ENCODE data around the gene EVI5. TPM values are rescaled to one million over a fixed set of nuclear protein-coding genes. Genes with fewer than 3 reads are reported as not detected.

The EVI5 gene
- total RNA-seq, 1 donor from 2014 or later: 52.6 TPM

GRCh38 chr1:92495392-92496063 is 289.4 kb downstream of the EVI5 start:
- Mint-ChIP-seq H3K9me3 (ENCODE audit: unreplicated experiment) (peaks cover 5% of the 10 kb centered on the region), H3K27me3 (ENCODE audit: unreplicated experiment) (peaks cover 45% of the 10 kb centered on the region), H3K27ac (ENCODE audit: unreplicated experiment) (no peak overlapping the region), H3K4me1 (ENCODE audit: unreplicated experiment) (no peaks in the 10 kb centered on the region), H3K36me3 (ENCODE audit: unreplicated experiment) (no peaks in the 10 kb centered on the region), H3K4me3 (ENCODE audit: unreplicated experiment) (no peak overlapping the region)
- no peak for TF ChIP-seq CTCF (IDR thresholded peaks at IDR 0.05)
- DNase-seq (ENCODE audit: extremely low spot score, unreplicated experiment): no peak

GRCh38 chr1:92494485-92495141 is 290.3 kb downstream of the EVI5 start:
- TF ChIP-seq CTCF (IDR thresholded peaks at IDR 0.05): no peak
- no peak overlapping the region for H3K27ac Mint-ChIP-seq (ENCODE audit: unreplicated experiment)
- H3K9me3 Mint-ChIP-seq (ENCODE audit: unreplicated experiment): peaks cover 5% of the 10 kb centered on the region
- DNase-seq (ENCODE audit: extremely low spot score, unreplicated experiment): no peak
- H3K27me3 Mint-ChIP-seq (ENCODE audit: unreplicated experiment): peaks cover 47% of the 10 kb centered on the region
- no peak overlapping the region for H3K4me3 Mint-ChIP-seq (ENCODE audit: unreplicated experiment)
- H3K4me1 Mint-ChIP-seq (ENCODE audit: unreplicated experiment): no peaks in the 10 kb centered on the region
- no peaks in the 10 kb centered on the region for H3K36me3 Mint-ChIP-seq (ENCODE audit: unreplicated experiment)

GRCh38 chr1:92493139-92493538 is 291.8 kb downstream of the EVI5 start:
- Mint-ChIP-seq H3K27ac (ENCODE audit: unreplicated experiment) (no peak overlapping the region), H3K27me3 (ENCODE audit: unreplicated experiment) (peaks cover 57% of the 10 kb centered on the region), H3K9me3 (ENCODE audit: unreplicated experiment) (peaks cover under 1% of the 10 kb centered on the region), H3K4me1 (ENCODE audit: unreplicated experiment) (no peaks in the 10 kb centered on the region), H3K4me3 (ENCODE audit: unreplicated experiment) (no peak overlapping the region), H3K36me3 (ENCODE audit: unreplicated experiment) (no peaks in the 10 kb centered on the region)
- no peak for DNase-seq (ENCODE audit: extremely low spot score, unreplicated experiment)
- no peak for TF ChIP-seq CTCF (IDR thresholded peaks at IDR 0.05)

- H3K9me3 Mint-ChIP-seq (ENCODE audit: unreplicated experiment): no peaks in the 10 kb centered on the region
- TF ChIP-seq CTCF (IDR thresholded peaks at IDR 0.05): no peak
- no peak for DNase-seq (ENCODE audit: extremely low spot score, unreplicated experiment)
- peaks cover 65% of the 10 kb centered on the region for H3K27me3 Mint-ChIP-seq (ENCODE audit: unreplicated experiment)
- peaks cover 21% of the 10 kb centered on the region for H3K4me1 Mint-ChIP-seq (ENCODE audit: unreplicated experiment)
- no peaks in the 10 kb centered on the region for H3K36me3 Mint-ChIP-seq (ENCODE audit: unreplicated experiment)
- no peak overlapping the region for H3K4me3 Mint-ChIP-seq (ENCODE audit: unreplicated experiment)
- no peak overlapping the region for H3K27ac Mint-ChIP-seq (ENCODE audit: unreplicated experiment)
These were observed 296.1 kb downstream of the EVI5 start for GRCh38 chr1:92488832-92489231.

GRCh38 chr1:92488416-92488815 is 296.5 kb downstream of the EVI5 start:
- H3K27me3 Mint-ChIP-seq (ENCODE audit: unreplicated experiment): peaks cover 67% of the 10 kb centered on the region

More at GRCh38 chr1:92488416-92488815, 296.5 kb downstream of the EVI5 start:
- H3K9me3 Mint-ChIP-seq (ENCODE audit: unreplicated experiment): no peaks in the 10 kb centered on the region
- DNase-seq (ENCODE audit: extremely low spot score, unreplicated experiment): no peak
- no peak overlapping the region for H3K4me3 Mint-ChIP-seq (ENCODE audit: unreplicated experiment)
- no peak overlapping the region for H3K27ac Mint-ChIP-seq (ENCODE audit: unreplicated experiment)
- H3K4me1 Mint-ChIP-seq (ENCODE audit: unreplicated experiment): peaks cover 23% of the 10 kb centered on the region
- no peaks in the 10 kb centered on the region for H3K36me3 Mint-ChIP-seq (ENCODE audit: unreplicated experiment)
- TF ChIP-seq CTCF (IDR thresholded peaks at IDR 0.05): no peak

Measured in osteocyte (in vitro differentiated cells).